ENCODE results near the gene RAB9B. TPM values are rescaled to one million over a fixed set of nuclear protein-coding genes. Genes with fewer than 3 reads are reported as not detected.

The RAB9B gene
- total and polyA plus RNA-seq, 2 of the 13 experiments (the other 11 are each of a cell fraction or from before 2014, with no cell fraction given) = 0.04 TPM; not detected in 1

DNA sequence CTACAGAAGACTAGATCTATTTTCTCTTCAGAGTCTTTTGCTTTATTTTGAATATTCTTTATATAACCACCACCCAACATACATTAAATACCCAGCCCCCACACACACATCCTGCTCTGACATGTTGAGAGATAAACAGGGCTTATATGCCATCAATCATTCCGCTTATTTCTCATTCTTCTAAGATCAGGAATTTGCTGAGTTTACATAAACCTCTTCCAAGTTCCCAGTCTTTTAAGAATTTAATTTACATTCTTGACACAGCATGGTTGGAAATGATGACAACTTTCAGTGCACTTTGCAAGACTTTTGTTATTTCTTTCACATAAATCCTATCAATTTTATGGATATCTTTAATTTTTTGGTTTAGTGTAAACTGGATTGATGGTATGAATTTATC lies 17.5 kb upstream of the RAB9B start:
- BruUV-seq (replicated peaks) = no TSS peak
- no peak overlapping the region for H3K4me2 ChIP-seq (ENCODE audit: low read depth, low read length)
- in situ Hi-C loops (cut with HindIII; ENCODE audit: extremely low pct_ligation_motif_present, low pct_unique_long_range_greater_than_20kb) (loop anchor here (25.0 kb wide), 2 partner anchors 88 to 263 kb away; partner anchors contain the start of gene ZCCHC18), intact Hi-C loops (cut with micrococcal nuclease; ENCODE audit: unreplicated experiment) (no loop called here)
- TF ChIP-seq DNMT3B (CRISPR knock-in tag; conservative IDR thresholded peaks at IDR 0.05) = no peak
- no peak for TF ChIP-seq STAG1 (CRISPR knock-in tag; IDR thresholded peaks at IDR 0.05)
- TF ChIP-seq ZKSCAN1 (IDR thresholded peaks at IDR 0.05; ENCODE audit: low read length) = no peak
- peak; percentile 67 for TF ChIP-seq MAFF (IDR thresholded peaks at IDR 0.05; ENCODE audit: low read depth, low read length)
- TF ChIP-seq MAFK (conservative IDR thresholded peaks at IDR 0.05 in 1 of 2, IDR thresholded peaks at IDR 0.05 in 1 of 2; ENCODE audit: low read length in 2 of 2) = peak in 1 of 2 experiments; percentile 75; a peak in 3 of 4 replicates
- TF ChIP-seq RORA (CRISPR knock-in tag; IDR thresholded peaks at IDR 0.05) = no peak
- no peak overlapping the region for H2AFZ ChIP-seq (ENCODE audit: low read length)
- H4K20me1 ChIP-seq (ENCODE audit: insufficient read depth, low read length) = no peaks in the 10 kb centered on the region
- H3K27ac ChIP-seq (ENCODE audit: extremely low read length, insufficient read depth, low read length) = no peak overlapping the region
- no peaks in the 10 kb centered on the region for H3K4me1 ChIP-seq (ENCODE audit: insufficient read depth, low read length)
- no peaks in the 10 kb centered on the region for H3K9me3 ChIP-seq (ENCODE audit: low read length)
- 5% methylated on average over 1 of the region's 1 CpG for WGBS (ENCODE audit: low lambda C conversion rate)
- H3K79me2 ChIP-seq (ENCODE audit: insufficient read depth, low read length) = no peaks in the 10 kb centered on the region
- no peaks in the 10 kb centered on the region for H3K36me3 ChIP-seq (replicated peaks in 1 of 2; ENCODE audit: control insufficient read depth in 1 of 2, insufficient read depth in 2 of 2, low read length in 2 of 2)
- no peaks in the 10 kb centered on the region for H3K27me3 ChIP-seq (ENCODE audit: control insufficient read depth in 1 of 2, insufficient read depth in 2 of 2, low read length in 2 of 2)
- ATAC-seq (no peak), FAIRE-seq (no peak), DNase-seq (ENCODE audit: low spot score) (no peak)
- no peak overlapping the region for H3K4me3 ChIP-seq (replicated peaks in 1 of 3; ENCODE audit: insufficient read depth in 1 of 3, low read depth in 2 of 3, low read length in 3 of 3)
- no peak overlapping the region for H3K9ac ChIP-seq (ENCODE audit: insufficient read depth, low read depth, low read length)
- POLR2A ChIA-PET = no interaction called here
- CTCF ChIA-PET (ENCODE audit: low intra/inter-chr PET ratio, low total read pairs) = no interaction called here

DNA sequence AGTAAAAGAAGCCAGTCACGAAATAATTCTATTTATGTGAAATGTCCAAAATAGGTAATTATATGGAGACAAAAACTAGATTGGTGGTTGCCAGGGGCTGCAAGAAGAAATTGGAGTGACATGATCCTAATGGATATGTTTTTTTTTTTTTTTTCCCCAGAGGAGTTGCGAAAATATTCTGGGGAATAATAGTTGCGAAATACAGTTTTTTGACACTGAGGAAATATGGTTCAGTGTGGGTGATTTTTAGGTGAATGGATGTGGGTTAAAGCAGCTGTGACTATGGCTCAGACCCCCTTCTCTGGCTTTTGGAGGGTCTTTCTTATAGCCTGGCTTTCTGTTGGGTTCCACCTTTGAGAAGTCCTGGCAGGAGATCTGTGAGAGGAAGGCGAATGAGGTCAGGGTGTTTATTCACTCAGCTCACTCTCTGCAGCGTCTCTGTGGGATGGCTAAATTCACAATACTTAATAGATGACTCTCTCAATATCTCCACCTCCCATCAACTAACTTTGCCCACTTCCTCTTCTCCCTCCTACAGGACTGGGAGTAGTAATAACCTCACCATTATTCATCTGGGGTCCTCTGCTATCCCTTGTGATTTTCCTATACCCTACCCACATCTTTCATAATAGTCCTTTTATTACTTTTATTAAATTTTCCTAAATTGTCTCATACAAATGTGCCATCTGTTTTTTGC lies 15.3 kb upstream of the RAB9B start:
- BruUV-seq (replicated peaks) = no TSS peak
- ChIA-PET POLR2A (no interaction called here), CTCF (ENCODE audit: low intra/inter-chr PET ratio, low total read pairs) (no interaction called here)
- TF ChIP-seq ISL2 (CRISPR knock-in tag; IDR thresholded peaks at IDR 0.05) = no peak
- TF ChIP-seq, protein P1, sequence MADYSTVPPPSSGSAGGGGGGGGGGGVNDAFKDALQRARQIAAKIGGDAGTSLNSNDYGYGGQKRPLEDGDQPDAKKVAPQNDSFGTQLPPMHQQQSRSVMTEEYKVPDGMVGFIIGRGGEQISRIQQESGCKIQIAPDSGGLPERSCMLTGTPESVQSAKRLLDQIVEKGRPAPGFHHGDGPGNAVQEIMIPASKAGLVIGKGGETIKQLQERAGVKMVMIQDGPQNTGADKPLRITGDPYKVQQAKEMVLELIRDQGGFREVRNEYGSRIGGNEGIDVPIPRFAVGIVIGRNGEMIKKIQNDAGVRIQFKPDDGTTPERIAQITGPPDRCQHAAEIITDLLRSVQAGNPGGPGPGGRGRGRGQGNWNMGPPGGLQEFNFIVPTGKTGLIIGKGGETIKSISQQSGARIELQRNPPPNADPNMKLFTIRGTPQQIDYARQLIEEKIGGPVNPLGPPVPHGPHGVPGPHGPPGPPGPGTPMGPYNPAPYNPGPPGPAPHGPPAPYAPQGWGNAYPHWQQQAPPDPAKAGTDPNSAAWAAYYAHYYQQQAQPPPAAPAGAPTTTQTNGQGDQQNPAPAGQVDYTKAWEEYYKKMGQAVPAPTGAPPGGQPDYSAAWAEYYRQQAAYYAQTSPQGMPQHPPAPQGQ (CRISPR knock-in tag; IDR thresholded peaks at IDR 0.05; ENCODE audit: borderline replicate concordance) = no peak
- no peak for TF ChIP-seq ZNF878 (CRISPR knock-in tag; IDR thresholded peaks at IDR 0.05)
- TF ChIP-seq NCOR1 (IDR thresholded peaks at IDR 0.05; ENCODE audit: borderline replicate concordance, low read length) = no peak
- TF ChIP-seq ZNF7 (CRISPR knock-in tag; IDR thresholded peaks at IDR 0.05) = no peak
- TF ChIP-seq BCL6 (CRISPR knock-in tag; IDR thresholded peaks at IDR 0.05) = no peak
- no peak for TF ChIP-seq TBX3 (IDR thresholded peaks at IDR 0.05; ENCODE audit: borderline replicate concordance)
- no peak for TF ChIP-seq ZNF772 (CRISPR knock-in tag; IDR thresholded peaks at IDR 0.05)
- no peak for TF ChIP-seq EED (CRISPR knock-in tag; IDR thresholded peaks at IDR 0.05)
- no peak for TF ChIP-seq GPN1 (CRISPR knock-in tag; IDR thresholded peaks at IDR 0.05; ENCODE audit: borderline replicate concordance)
- no peak for TF ChIP-seq PHF20 (CRISPR knock-in tag; IDR thresholded peaks at IDR 0.05)
- TF ChIP-seq ELF1 (CRISPR knock-in tag; IDR thresholded peaks at IDR 0.05) = no peak
- no peak for TF ChIP-seq CREM (IDR thresholded peaks at IDR 0.05)
- no peak for TF ChIP-seq CREM (CRISPR knock-in tag; IDR thresholded peaks at IDR 0.05)

More for the DNA sequence above, 15.3 kb upstream of the RAB9B start:
- no peak overlapping the region for H2AFZ ChIP-seq (ENCODE audit: low read length)
- no peak overlapping the region for H3K9ac ChIP-seq (ENCODE audit: insufficient read depth, low read depth, low read length)
- no peaks in the 10 kb centered on the region for H3K79me2 ChIP-seq (ENCODE audit: insufficient read depth, low read length)
- ATAC-seq (no peak), FAIRE-seq (no peak), DNase-seq (ENCODE audit: low spot score) (no peak)
- no peak overlapping the region for H3K4me3 ChIP-seq (replicated peaks in 1 of 3; ENCODE audit: insufficient read depth in 1 of 3, low read depth in 2 of 3, low read length in 3 of 3)
- in situ Hi-C loops (cut with HindIII; ENCODE audit: extremely low pct_ligation_motif_present, low pct_unique_long_range_greater_than_20kb) (loop anchor here (25.0 kb wide), 2 partner anchors 90 to 265 kb away; partner anchors contain the start of gene ZCCHC18), intact Hi-C loops (cut with micrococcal nuclease; ENCODE audit: unreplicated experiment) (no loop called here)
- no peaks in the 10 kb centered on the region for H3K36me3 ChIP-seq (replicated peaks in 1 of 2; ENCODE audit: control insufficient read depth in 1 of 2, insufficient read depth in 2 of 2, low read length in 2 of 2)
- H3K4me2 ChIP-seq (ENCODE audit: low read depth, low read length) = no peak overlapping the region
- 3% methylated on average over 5 of the region's 5 CpGs for WGBS (ENCODE audit: low lambda C conversion rate)
- H3K27ac ChIP-seq (ENCODE audit: extremely low read length, insufficient read depth, low read length) = no peak overlapping the region
- H3K4me1 ChIP-seq (ENCODE audit: insufficient read depth, low read length) = no peaks in the 10 kb centered on the region
- no peaks in the 10 kb centered on the region for H4K20me1 ChIP-seq (ENCODE audit: insufficient read depth, low read length)
- H3K27me3 ChIP-seq (ENCODE audit: control insufficient read depth in 1 of 2, insufficient read depth in 2 of 2, low read length in 2 of 2) = no peaks in the 10 kb centered on the region
- H3K9me3 ChIP-seq (ENCODE audit: low read length) = no peaks in the 10 kb centered on the region
